ENCODE results near the gene RBMS1. TPM values are rescaled to one million over a fixed set of nuclear protein-coding genes. Genes with fewer than 3 reads are reported as not detected.

RBMS1 gene
- total and polyA plus RNA-seq, 2 of the 13 experiments (the other 11 are each of a cell fraction or from before 2014, with no cell fraction given), result 55.5 to 110 TPM

DNA sequence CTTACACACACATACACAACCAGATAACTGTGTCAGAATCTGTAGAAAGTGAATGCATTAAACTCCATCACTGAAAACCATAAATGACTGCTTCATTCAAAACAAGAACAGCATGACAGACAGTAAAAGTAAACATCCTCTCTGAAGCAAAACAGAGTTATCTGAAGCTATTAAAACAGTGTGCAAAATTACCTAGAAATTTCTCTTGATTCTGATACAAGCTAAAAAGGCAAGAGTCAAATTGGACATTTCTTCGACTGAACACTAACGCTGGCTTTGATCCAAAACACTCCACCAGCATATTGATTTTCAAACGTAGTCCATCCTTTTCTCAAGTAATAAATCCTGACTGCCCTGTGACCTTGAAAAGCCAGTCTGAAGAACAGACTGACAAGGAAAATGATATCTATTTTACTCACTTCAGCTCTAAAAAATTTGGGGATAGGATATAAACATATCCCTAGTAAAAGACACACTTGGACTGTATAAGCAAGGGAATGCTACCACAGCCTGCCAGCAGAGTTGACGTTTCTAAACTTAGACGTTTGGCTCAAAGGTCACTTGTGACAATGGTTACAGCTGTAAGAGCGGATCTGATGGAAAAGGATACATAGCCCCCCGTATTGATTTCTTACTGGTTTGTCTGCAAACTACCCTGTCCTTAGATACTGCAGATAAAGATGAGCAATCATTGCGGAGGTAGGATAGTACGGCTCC, 164.6 kb downstream of the RBMS1 start (continued):
- TF ChIP-seq FOXJ3 (CRISPR knock-in tag; IDR thresholded peaks at IDR 0.05; ENCODE audit: borderline replicate concordance), result peak; percentile 45; the same call in 1 of the 2 replicates
- TF ChIP-seq, protein P1, sequence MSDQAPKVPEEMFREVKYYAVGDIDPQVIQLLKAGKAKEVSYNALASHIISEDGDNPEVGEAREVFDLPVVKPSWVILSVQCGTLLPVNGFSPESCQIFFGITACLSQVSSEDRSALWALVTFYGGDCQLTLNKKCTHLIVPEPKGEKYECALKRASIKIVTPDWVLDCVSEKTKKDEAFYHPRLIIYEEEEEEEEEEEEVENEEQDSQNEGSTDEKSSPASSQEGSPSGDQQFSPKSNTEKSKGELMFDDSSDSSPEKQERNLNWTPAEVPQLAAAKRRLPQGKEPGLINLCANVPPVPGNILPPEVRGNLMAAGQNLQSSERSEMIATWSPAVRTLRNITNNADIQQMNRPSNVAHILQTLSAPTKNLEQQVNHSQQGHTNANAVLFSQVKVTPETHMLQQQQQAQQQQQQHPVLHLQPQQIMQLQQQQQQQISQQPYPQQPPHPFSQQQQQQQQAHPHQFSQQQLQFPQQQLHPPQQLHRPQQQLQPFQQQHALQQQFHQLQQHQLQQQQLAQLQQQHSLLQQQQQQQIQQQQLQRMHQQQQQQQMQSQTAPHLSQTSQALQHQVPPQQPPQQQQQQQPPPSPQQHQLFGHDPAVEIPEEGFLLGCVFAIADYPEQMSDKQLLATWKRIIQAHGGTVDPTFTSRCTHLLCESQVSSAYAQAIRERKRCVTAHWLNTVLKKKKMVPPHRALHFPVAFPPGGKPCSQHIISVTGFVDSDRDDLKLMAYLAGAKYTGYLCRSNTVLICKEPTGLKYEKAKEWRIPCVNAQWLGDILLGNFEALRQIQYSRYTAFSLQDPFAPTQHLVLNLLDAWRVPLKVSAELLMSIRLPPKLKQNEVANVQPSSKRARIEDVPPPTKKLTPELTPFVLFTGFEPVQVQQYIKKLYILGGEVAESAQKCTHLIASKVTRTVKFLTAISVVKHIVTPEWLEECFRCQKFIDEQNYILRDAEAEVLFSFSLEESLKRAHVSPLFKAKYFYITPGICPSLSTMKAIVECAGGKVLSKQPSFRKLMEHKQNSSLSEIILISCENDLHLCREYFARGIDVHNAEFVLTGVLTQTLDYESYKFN (CRISPR knock-in tag; conservative IDR thresholded peaks at IDR 0.05), result peak; percentile 86
- TF ChIP-seq, protein P2, sequence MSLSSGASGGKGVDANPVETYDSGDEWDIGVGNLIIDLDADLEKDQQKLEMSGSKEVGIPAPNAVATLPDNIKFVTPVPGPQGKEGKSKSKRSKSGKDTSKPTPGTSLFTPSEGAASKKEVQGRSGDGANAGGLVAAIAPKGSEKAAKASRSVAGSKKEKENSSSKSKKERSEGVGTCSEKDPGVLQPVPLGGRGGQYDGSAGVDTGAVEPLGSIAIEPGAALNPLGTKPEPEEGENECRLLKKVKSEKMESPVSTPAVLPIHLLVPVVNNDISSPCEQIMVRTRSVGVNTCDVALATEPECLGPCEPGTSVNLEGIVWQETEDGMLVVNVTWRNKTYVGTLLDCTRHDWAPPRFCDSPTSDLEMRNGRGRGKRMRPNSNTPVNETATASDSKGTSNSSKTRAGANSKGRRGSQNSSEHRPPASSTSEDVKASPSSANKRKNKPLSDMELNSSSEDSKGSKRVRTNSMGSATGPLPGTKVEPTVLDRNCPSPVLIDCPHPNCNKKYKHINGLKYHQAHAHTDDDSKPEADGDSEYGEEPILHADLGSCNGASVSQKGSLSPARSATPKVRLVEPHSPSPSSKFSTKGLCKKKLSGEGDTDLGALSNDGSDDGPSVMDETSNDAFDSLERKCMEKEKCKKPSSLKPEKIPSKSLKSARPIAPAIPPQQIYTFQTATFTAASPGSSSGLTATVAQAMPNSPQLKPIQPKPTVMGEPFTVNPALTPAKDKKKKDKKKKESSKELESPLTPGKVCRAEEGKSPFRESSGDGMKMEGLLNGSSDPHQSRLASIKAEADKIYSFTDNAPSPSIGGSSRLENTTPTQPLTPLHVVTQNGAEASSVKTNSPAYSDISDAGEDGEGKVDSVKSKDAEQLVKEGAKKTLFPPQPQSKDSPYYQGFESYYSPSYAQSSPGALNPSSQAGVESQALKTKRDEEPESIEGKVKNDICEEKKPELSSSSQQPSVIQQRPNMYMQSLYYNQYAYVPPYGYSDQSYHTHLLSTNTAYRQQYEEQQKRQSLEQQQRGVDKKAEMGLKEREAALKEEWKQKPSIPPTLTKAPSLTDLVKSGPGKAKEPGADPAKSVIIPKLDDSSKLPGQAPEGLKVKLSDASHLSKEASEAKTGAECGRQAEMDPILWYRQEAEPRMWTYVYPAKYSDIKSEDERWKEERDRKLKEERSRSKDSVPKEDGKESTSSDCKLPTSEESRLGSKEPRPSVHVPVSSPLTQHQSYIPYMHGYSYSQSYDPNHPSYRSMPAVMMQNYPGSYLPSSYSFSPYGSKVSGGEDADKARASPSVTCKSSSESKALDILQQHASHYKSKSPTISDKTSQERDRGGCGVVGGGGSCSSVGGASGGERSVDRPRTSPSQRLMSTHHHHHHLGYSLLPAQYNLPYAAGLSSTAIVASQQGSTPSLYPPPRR (CRISPR knock-in tag; IDR thresholded peaks at IDR 0.05; ENCODE audit: borderline replicate concordance), result no peak
- TF ChIP-seq ZNF441 (CRISPR knock-in tag; IDR thresholded peaks at IDR 0.05; ENCODE audit: borderline replicate concordance), result peak; percentile 60; the same call in 1 of the 2 replicates
- TF ChIP-seq CEBPB (IDR thresholded peaks at IDR 0.05; ENCODE audit: borderline replicate concordance, low read depth, low read length), result 0 out of 2 replicates have a peak, but pooled peaks have one; percentile 20
- TF ChIP-seq MIXL1 (CRISPR knock-in tag; IDR thresholded peaks at IDR 0.05), result 0 out of 2 replicates have a peak, but pooled peaks have one; percentile 9
- peak; percentile 56; the same call in 1 of the 2 replicates for TF ChIP-seq TGIF2 (CRISPR knock-in tag; IDR thresholded peaks at IDR 0.05)
- no peak for TF ChIP-seq PRDM4 (CRISPR knock-in tag; IDR thresholded peaks at IDR 0.05; ENCODE audit: borderline replicate concordance)
- no peak for TF ChIP-seq ATRX (CRISPR knock-in tag; IDR thresholded peaks at IDR 0.05; ENCODE audit: borderline replicate concordance)
- TF ChIP-seq, protein P3, sequence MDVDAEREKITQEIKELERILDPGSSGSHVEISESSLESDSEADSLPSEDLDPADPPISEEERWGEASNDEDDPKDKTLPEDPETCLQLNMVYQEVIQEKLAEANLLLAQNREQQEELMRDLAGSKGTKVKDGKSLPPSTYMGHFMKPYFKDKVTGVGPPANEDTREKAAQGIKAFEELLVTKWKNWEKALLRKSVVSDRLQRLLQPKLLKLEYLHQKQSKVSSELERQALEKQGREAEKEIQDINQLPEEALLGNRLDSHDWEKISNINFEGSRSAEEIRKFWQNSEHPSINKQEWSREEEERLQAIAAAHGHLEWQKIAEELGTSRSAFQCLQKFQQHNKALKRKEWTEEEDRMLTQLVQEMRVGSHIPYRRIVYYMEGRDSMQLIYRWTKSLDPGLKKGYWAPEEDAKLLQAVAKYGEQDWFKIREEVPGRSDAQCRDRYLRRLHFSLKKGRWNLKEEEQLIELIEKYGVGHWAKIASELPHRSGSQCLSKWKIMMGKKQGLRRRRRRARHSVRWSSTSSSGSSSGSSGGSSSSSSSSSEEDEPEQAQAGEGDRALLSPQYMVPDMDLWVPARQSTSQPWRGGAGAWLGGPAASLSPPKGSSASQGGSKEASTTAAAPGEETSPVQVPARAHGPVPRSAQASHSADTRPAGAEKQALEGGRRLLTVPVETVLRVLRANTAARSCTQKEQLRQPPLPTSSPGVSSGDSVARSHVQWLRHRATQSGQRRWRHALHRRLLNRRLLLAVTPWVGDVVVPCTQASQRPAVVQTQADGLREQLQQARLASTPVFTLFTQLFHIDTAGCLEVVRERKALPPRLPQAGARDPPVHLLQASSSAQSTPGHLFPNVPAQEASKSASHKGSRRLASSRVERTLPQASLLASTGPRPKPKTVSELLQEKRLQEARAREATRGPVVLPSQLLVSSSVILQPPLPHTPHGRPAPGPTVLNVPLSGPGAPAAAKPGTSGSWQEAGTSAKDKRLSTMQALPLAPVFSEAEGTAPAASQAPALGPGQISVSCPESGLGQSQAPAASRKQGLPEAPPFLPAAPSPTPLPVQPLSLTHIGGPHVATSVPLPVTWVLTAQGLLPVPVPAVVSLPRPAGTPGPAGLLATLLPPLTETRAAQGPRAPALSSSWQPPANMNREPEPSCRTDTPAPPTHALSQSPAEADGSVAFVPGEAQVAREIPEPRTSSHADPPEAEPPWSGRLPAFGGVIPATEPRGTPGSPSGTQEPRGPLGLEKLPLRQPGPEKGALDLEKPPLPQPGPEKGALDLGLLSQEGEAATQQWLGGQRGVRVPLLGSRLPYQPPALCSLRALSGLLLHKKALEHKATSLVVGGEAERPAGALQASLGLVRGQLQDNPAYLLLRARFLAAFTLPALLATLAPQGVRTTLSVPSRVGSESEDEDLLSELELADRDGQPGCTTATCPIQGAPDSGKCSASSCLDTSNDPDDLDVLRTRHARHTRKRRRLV (CRISPR knock-in tag; IDR thresholded peaks at IDR 0.05), result 0 out of 2 replicates have a peak, but pooled peaks have one; percentile 27

Data from HepG2 (cell line).